GM23248 (cell line): ENCODE data around the gene DCTN4. TPM values are rescaled to one million over a fixed set of nuclear protein-coding genes. Genes with fewer than 3 reads are reported as not detected.

Experiments
- DNase-seq: peaks from one replicate; pipeline ENCODE4 v3.0.0-alpha.2; 2015
- H2AFZ ChIP-seq: fragments of 200-600 bp; sonication (generic); 2 replicates; pipeline ENCODE4 v1.6.1; 2016; ENCODE audit warnings: antibody characterized with exemption
- H3F3A ChIP-seq: fragments of 200-600 bp; sonication (generic); 2 replicates; pipeline ENCODE4 v1.6.1; 2016; ENCODE audit warnings: mild to moderate bottlenecking, antibody characterized with exemption, mixed run types; ENCODE audit not compliant: insufficient read depth
- H3K27ac ChIP-seq: fragments of 200-600 bp; sonication (generic); 2 replicates; pipeline ENCODE4 v1.5.1; 2016; ENCODE audit warnings: mild to moderate bottlenecking
- H3K27me3 ChIP-seq: fragments of 200-600 bp; sonication (generic); replicated peaks from 2 replicates; pipeline ENCODE4 v1.6.1; 2016; ENCODE audit warnings: mild to moderate bottlenecking; ENCODE audit not compliant: insufficient read depth
- H3K36me3 ChIP-seq: fragments of 200-600 bp; sonication (generic); 2 replicates; pipeline ENCODE4 v1.6.1; 2016; ENCODE audit warnings: low read depth, mild to moderate bottlenecking
- H3K4me1 ChIP-seq: fragments of 200-600 bp; sonication (generic); 2 replicates; pipeline ENCODE4 v1.6.1; 2016; ENCODE audit warnings: mild to moderate bottlenecking; ENCODE audit not compliant: insufficient read depth
- H3K4me2 ChIP-seq: fragments of 200-600 bp; sonication (generic); one replicate; pipeline ENCODE4 v1.6.1; 2016; ENCODE audit warnings: mild to moderate bottlenecking; ENCODE audit not compliant: unreplicated experiment
- H3K4me3 ChIP-seq: fragments of 200-600 bp; sonication (generic); 2 replicates; pipeline ENCODE4 v1.5.1; 2016; ENCODE audit warnings: mild to moderate bottlenecking
- H3K79me2 ChIP-seq: fragments of 200-600 bp; sonication (generic); 2 replicates; pipeline ENCODE4 v1.6.1; 2016; ENCODE audit warnings: mild to moderate bottlenecking; ENCODE audit not compliant: insufficient read depth
- H3K9ac ChIP-seq: fragments of 200-600 bp; sonication (generic); 2 replicates; pipeline ENCODE4 v1.6.1; 2016; ENCODE audit warnings: mild to moderate bottlenecking
- H3K9me2 ChIP-seq: fragments of 200-600 bp; sonication (generic); 2 replicates; pipeline ENCODE4 v1.6.1; 2016; ENCODE audit warnings: mixed run types, mild to moderate bottlenecking, moderate library complexity; ENCODE audit not compliant: insufficient read depth
- H3K9me3 ChIP-seq: fragments of 200-600 bp; sonication (generic); one replicate; pipeline ENCODE4 v1.6.1; 2017; ENCODE audit warnings: low read depth
- H4K20me1 ChIP-seq: fragments of 200-600 bp; sonication (generic); 2 replicates; pipeline ENCODE4 v1.6.0; 2016; ENCODE audit not compliant: insufficient read depth
- EZH2 ChIP-seq: fragments of 200-600 bp; sonication (generic); IDR thresholded peaks from 2 replicates; pipeline ENCODE4 v1.6.1; 2018; ENCODE audit warnings: antibody characterized with exemption, mild to moderate bottlenecking; ENCODE audit not compliant: insufficient read depth, poor library complexity, severe bottlenecking
- EZH2phosphoT487 ChIP-seq: fragments of 200-600 bp; sonication (generic); IDR thresholded peaks from 2 replicates; pipeline ENCODE4 v1.6.1; 2018; ENCODE audit warnings: antibody characterized with exemption, moderate library complexity, mild to moderate bottlenecking, low read depth; ENCODE audit not compliant: insufficient read depth
- WGBS, 2 experiments: methylation state at CpG; one replicate each; pipeline ENCODE4 v1.1.6; 2015 to 2017; ENCODE audit warnings: low lambda C conversion rate in 2 of 2, low coverage in 1 of 2; ENCODE audit errors: missing lambda C conversion rate in 2 of 2; 5-methylcytosine and 5-hydroxymethylcytosine counted together
- in situ Hi-C: fragments of 300-500 bp; cut with MboI; formaldehyde crosslinking; loops from 2 replicates; pipeline ENCODE4 v1.15.0; 2020
- polyA plus RNA-seq: library from polyadenylated mRNA; unstranded; fragments of >200 nt; fragmentation: Nextera tagmentation; extraction: Ambion mirVana; gene quantifications from 2 replicates; pipeline ENCODE4 v1.2.1, GENCODE V29; 2016
- total RNA-seq: library from RNA; depleted of rRNA; stranded (reverse); fragments of >200 nt; shearing (Covaris generic); gene quantifications from 2 replicates; pipeline ENCODE4 v1.2.3, GENCODE V29; 2014

The DCTN4 gene
- total and polyA plus RNA-seq, 2 experiments from 2014 or later: 34.5 to 47.1 TPM

DNA sequence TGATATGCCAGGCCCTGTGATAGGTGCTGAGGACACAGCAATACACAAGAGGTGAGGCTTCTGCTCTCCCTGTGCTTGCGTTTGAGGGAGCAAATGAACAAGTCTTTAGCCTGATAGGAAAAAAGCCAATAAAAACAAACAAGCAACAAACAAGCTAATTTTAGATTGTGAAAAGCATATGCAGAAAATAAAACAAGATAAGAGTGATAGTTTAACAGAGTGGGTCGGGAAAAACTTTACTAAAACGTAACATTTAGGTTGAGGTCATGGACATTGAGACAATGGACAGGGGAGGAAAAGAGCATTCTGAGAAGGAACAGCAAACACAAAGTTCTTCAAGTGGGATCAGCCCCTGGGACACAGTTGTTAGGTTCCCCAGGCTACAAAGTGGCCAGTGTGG is 24.0 kb upstream of the DCTN4 start:
- Histone ChIP-seq H3K27ac (peak overlapping the region; percentile 96), H3K27me3 (no peaks in the 10 kb centered on the region), H3K79me2 (peaks cover 77% of the 10 kb centered on the region), H3K9ac (peak overlapping the region; percentile 72), H3K4me3 (peak overlapping the region; percentile 88), H3K4me2 (peak overlapping the region; percentile 87), H3K36me3 (no peaks in the 10 kb centered on the region), H3K9me3 (no peaks in the 10 kb centered on the region), H3K9me2 (no peaks in the 10 kb centered on the region), H4K20me1 (no peaks in the 10 kb centered on the region), H3F3A (peaks cover 78% of the 10 kb centered on the region), H3K4me1 (peaks cover 51% of the 10 kb centered on the region), H2AFZ (no peak overlapping the region)
- no peak for TF ChIP-seq EZH2phosphoT487
- TF ChIP-seq EZH2: no peak
- 92 to 93% methylated on average over 3 of the region's 3 CpGs for WGBS, 2 experiments
- in situ Hi-C loops: no loop called here
- DNase-seq: no peak

- Histone ChIP-seq H3K27me3 (no peaks in the 10 kb centered on the region), H4K20me1 (no peaks in the 10 kb centered on the region), H3K9me3 (no peaks in the 10 kb centered on the region), H3K9ac (peak overlapping the region; percentile 72), H3K27ac (peak overlapping the region; percentile 96), H2AFZ (no peak overlapping the region), H3K4me3 (peak overlapping the region; percentile 88), H3K79me2 (peaks cover 77% of the 10 kb centered on the region), H3K4me2 (peak overlapping the region; percentile 87), H3K9me2 (no peaks in the 10 kb centered on the region), H3K36me3 (no peaks in the 10 kb centered on the region), H3K4me1 (peaks cover 56% of the 10 kb centered on the region), H3F3A (peaks cover 86% of the 10 kb centered on the region)
- WGBS, 2 experiments: 30 to 33% methylated on average over 10 of the region's 10 CpGs
- in situ Hi-C loops: no loop called here
- no peak for TF ChIP-seq EZH2phosphoT487
- TF ChIP-seq EZH2: no peak
- DNase-seq: peak; percentile 97
Measured at GRCh38 chr5:150781706-150782614, 23.1 kb upstream of the DCTN4 start.

DNA sequence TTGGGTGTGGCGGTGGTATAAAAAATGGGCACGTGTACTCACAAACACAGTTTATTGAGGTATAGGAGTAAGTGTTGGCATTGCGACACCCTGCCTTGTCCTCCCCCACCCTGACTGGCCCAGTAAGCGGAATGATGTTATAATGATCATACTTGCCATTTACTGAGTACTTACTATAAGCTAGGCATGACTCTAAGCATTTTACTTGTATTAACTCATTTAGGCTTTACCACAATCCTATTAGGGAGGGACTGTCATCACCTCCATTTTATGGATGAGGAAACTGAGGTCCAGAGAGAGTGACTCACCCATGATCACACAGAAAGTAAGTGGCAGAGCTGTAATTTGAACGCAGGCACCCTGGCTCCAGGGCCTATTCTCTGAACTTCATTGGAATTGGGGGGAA is 22.0 kb upstream of the DCTN4 start:
- Histone ChIP-seq H3K4me3 (peak overlapping the region; percentile 88), H3K79me2 (peaks cover 71% of the 10 kb centered on the region), H3K9ac (peak overlapping the region; percentile 85), H4K20me1 (no peaks in the 10 kb centered on the region), H3K4me2 (peak overlapping the region; percentile 87), H3K27me3 (no peaks in the 10 kb centered on the region), H3F3A (peaks cover 74% of the 10 kb centered on the region), H3K27ac (peak overlapping the region; percentile 96), H3K9me3 (no peaks in the 10 kb centered on the region), H3K36me3 (no peaks in the 10 kb centered on the region), H2AFZ (no peak overlapping the region), H3K4me1 (peaks cover 56% of the 10 kb centered on the region), H3K9me2 (no peaks in the 10 kb centered on the region)
- peak; percentile 76; the same call in 1 of the 2 replicates for TF ChIP-seq EZH2phosphoT487
- TF ChIP-seq EZH2: no peak
- DNase-seq: peak; percentile 95
- in situ Hi-C loops: no loop called here
- 1 to 2% methylated on average over 5 of the region's 5 CpGs for WGBS, 2 experiments

DNA sequence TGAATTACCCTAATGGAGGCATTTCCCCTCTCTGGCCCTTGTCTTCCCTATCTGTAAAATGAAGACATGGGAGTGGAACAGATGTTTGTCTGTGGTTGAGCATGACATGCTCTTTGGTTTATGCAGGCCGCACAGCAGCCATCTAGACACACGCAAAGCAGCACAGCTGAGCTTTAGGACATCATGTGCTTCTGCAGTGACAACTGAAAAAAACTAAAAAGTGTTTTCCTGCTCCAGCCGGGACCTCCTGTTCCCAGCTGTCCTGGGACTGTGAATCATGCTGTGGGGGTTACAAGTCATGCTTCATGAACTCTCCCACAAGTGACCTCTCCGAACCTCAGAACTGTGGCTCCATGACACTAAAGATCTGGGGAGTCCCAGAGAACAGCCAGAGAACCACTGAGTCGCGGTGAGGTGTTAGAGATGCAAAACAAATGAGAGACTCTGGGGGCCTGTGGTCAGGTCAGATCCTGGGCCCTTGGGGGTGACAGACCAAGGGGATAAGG is 21.4 kb upstream of the DCTN4 start:
- WGBS, 2 experiments: 11 to 14% methylated on average over 6 of the region's 6 CpGs

More for the DNA sequence above, 21.4 kb upstream of the DCTN4 start:
- peak overlapping the region; percentile 88 for H3K4me3 ChIP-seq
- H3K4me2 ChIP-seq: peak overlapping the region; percentile 87
- H3K9ac ChIP-seq: peak overlapping the region; percentile 85
- H3K79me2 ChIP-seq: peaks cover 66% of the 10 kb centered on the region
- H3K9me3 ChIP-seq: no peaks in the 10 kb centered on the region
- in situ Hi-C loops: no loop called here
- H3F3A ChIP-seq: peaks cover 73% of the 10 kb centered on the region
- TF ChIP-seq EZH2phosphoT487: no peak
- no peak for TF ChIP-seq EZH2
- no peaks in the 10 kb centered on the region for H3K27me3 ChIP-seq
- no peaks in the 10 kb centered on the region for H3K9me2 ChIP-seq
- peak; percentile 73 for DNase-seq
- no peaks in the 10 kb centered on the region for H3K36me3 ChIP-seq
- H2AFZ ChIP-seq: no peak overlapping the region
- H3K4me1 ChIP-seq: peaks cover 57% of the 10 kb centered on the region
- H4K20me1 ChIP-seq: no peaks in the 10 kb centered on the region
- peak overlapping the region; percentile 96 for H3K27ac ChIP-seq
